ENCODE results near the gene EXOSC7. TPM values are rescaled to one million over a fixed set of nuclear protein-coding genes. Genes with fewer than 3 reads are reported as not detected.

Gene EXOSC7
- total RNA-seq, 1 donor from 2014 or later, result 56.2 TPM

DNA sequence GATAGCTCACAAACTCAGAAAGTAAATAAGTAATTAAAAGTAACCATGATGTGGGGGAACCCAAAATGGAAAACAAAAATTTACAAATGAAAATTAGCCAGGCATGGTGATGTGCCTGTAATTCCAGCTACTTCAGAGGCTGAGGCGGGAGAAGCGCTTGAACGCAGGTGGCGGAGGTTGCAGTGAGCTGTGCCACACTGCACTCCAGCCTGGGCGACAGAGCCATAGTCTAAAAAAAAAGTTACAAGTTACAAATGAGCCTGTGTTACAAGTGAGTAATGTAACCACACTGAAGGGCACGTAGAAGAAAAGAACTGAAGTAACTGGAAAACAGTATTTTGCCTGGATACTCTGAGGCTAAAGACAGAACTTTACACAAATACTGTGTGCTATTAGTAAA, 11.3 kb downstream of the EXOSC7 start:
- TF ChIP-seq POLR2AphosphoS5 (IDR thresholded peaks at IDR 0.05; ENCODE audit: insufficient read depth in 1 of 2, low read depth in 1 of 2) (no peak), CTCF (IDR thresholded peaks at IDR 0.05) (no peak), POLR2A (IDR thresholded peaks at IDR 0.05) (no peak)
- Histone ChIP-seq H3K36me3 (peaks cover 0 to 14% of the 10 kb centered on the region in 2 donors), H3K9me3 (no peaks in the 10 kb centered on the region), H3K27me3 (no peaks in the 10 kb centered on the region), H3K27ac (no peak overlapping the region), H3K4me3 (no peak overlapping the region), H3K4me1 (peaks cover 43% of the 10 kb centered on the region)
- intact Hi-C loops (cut with DNase I), result no loop called here
- no peak for DNase-seq (ENCODE audit: extremely low spot score in 2 of 2)

- no peak for DNase-seq (ENCODE audit: extremely low spot score in 2 of 2)
- Histone ChIP-seq H3K4me1 (peaks cover 43% of the 10 kb centered on the region), H3K9me3 (no peaks in the 10 kb centered on the region), H3K27ac (no peak overlapping the region), H3K27me3 (no peaks in the 10 kb centered on the region), H3K4me3 (no peak overlapping the region), H3K36me3 (peaks cover 0 to 14% of the 10 kb centered on the region in 2 donors)
- intact Hi-C loops (cut with DNase I), result no loop called here
- TF ChIP-seq POLR2A (IDR thresholded peaks at IDR 0.05), result no peak
- no peak for TF ChIP-seq POLR2AphosphoS5 (IDR thresholded peaks at IDR 0.05; ENCODE audit: insufficient read depth in 1 of 2, low read depth in 1 of 2)
- TF ChIP-seq CTCF (IDR thresholded peaks at IDR 0.05), result no peak
Observed at GRCh38 chr3:44988073-44988472, 12.0 kb downstream of the EXOSC7 start.

- H3K27ac ChIP-seq, result no peak overlapping the region
- H3K9me3 ChIP-seq, result no peaks in the 10 kb centered on the region
- H3K36me3 ChIP-seq, result peaks cover 0 to 14% of the 10 kb centered on the region in 2 donors
- H3K27me3 ChIP-seq, result no peaks in the 10 kb centered on the region
- DNase-seq (ENCODE audit: extremely low spot score in 2 of 2), result no peak
- TF ChIP-seq POLR2A (IDR thresholded peaks at IDR 0.05) (no peak), POLR2AphosphoS5 (IDR thresholded peaks at IDR 0.05; ENCODE audit: insufficient read depth in 1 of 2, low read depth in 1 of 2) (no peak), CTCF (IDR thresholded peaks at IDR 0.05) (no peak)
- H3K4me3 ChIP-seq, result no peak overlapping the region
- intact Hi-C loops (cut with DNase I), result no loop called here
- H3K4me1 ChIP-seq, result peaks cover 43% of the 10 kb centered on the region
Observed at GRCh38 chr3:44989141-44989540, 13.1 kb downstream of the EXOSC7 start.

- H3K27me3 ChIP-seq, result no peaks in the 10 kb centered on the region
- H3K36me3 ChIP-seq, result peaks cover 0 to 14% of the 10 kb centered on the region in 2 donors
- TF ChIP-seq POLR2AphosphoS5 (IDR thresholded peaks at IDR 0.05; ENCODE audit: insufficient read depth in 1 of 2, low read depth in 1 of 2) (no peak), POLR2A (IDR thresholded peaks at IDR 0.05) (no peak), CTCF (IDR thresholded peaks at IDR 0.05) (no peak)
- intact Hi-C loops (cut with DNase I), result no loop called here
- no peak for DNase-seq (ENCODE audit: extremely low spot score in 2 of 2)
- no peak overlapping the region for H3K27ac ChIP-seq
- no peak overlapping the region for H3K4me3 ChIP-seq
- peaks cover 43% of the 10 kb centered on the region for H3K4me1 ChIP-seq
- H3K9me3 ChIP-seq, result no peaks in the 10 kb centered on the region
Observed at GRCh38 chr3:44989636-44990373, 13.8 kb downstream of the EXOSC7 start.

DNA sequence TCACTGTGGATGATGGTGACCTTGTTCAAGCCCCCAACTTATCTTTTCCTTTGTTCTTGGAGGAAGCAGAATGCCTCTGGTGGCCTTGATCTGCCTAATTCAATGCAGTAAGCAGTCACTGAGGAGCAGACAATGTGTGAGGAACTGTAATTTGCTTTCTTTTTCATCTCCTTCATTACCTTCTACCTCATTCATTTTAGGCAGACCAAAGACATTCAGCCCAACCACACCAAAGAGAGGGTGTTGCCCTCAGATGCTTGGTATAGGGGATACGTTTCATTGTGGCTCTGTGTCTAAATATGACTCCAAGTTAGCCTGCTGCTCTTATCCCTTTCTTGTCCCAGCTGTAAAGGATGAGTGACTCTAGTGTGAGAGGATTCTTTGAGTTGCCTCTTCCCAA, 15.3 kb downstream of the EXOSC7 start:
- no peak for TF ChIP-seq CTCF (IDR thresholded peaks at IDR 0.05)
- TF ChIP-seq POLR2AphosphoS5 (IDR thresholded peaks at IDR 0.05; ENCODE audit: insufficient read depth in 1 of 2, low read depth in 1 of 2), result no peak
- TF ChIP-seq POLR2A (IDR thresholded peaks at IDR 0.05), result no peak
- Histone ChIP-seq H3K4me3 (no peak overlapping the region), H3K27ac (peak overlapping the region; percentile 10), H3K36me3 (peaks cover 0 to 14% of the 10 kb centered on the region in 2 donors), H3K9me3 (no peaks in the 10 kb centered on the region), H3K27me3 (no peaks in the 10 kb centered on the region), H3K4me1 (peaks cover 49% of the 10 kb centered on the region)
- DNase-seq (ENCODE audit: extremely low spot score in 2 of 2), result no peak
- intact Hi-C loops (cut with DNase I), result no loop called here
